GM18951 (cell line): ENCODE results near the gene TMC3.

ENCODE experiments used
- POLR2A ChIP-seq: IDR thresholded peaks from 4 replicates; pipeline ENCODE4 v1.6.1; 2011; ENCODE audit warnings: mild to moderate bottlenecking; ENCODE audit not compliant: insufficient read length, insufficient read depth; ENCODE audit errors: extremely low read depth
- in situ Hi-C: fragments of 300-500 bp; cut with MboI; formaldehyde crosslinking; loops from one replicate; pipeline ENCODE4 v1.12.0; 2022; ENCODE audit warnings: low sequenced_read_pairs, mixed read lengths, inconsistent platforms; ENCODE audit not compliant: unreplicated experiment

The TMC3 gene

DNA sequence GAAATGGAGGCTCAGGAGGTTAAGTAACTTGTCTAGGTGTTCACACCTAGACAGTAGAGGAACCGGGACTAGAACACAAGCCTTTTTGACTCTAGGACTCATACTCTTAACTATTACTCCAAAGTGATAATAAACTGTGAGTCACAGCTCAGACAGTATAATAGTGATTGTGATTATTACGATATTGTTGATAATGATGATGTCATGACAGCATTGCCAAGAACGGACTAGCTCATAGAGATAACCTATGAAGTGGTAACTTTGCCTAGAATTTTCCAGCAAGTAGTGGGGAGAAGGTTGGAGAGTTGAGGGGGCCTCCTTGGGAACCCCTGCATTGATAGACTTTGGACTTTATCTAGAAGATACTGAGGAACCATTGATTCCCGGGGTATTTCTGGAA, 84.1 kb downstream of the TMC3 start:
- no peak for TF ChIP-seq POLR2A
- in situ Hi-C loops, result no loop called here

GRCh38 chr15:81288616-81289015, 85.4 kb downstream of the TMC3 start:
- in situ Hi-C loops, result no loop called here
- TF ChIP-seq POLR2A, result no peak

DNA sequence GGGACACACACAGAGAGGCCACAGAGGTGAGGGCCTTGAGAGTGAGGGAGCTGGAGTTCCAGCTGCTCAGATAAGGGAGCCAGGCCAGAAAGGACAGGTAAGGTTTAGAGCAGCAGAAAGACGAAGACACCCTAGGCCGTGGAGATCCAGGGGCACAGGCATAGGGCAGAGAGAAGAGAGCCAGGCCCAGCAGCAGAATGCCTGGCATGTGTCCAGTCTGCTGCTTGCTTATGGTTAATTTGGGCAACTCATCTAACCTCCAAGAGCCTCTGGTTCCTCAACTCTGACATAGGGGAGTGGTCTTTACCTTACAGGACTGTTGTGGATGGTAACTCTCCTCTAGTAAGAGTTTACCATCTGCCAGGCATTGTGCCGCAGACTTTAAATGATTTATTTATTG, 86.0 kb downstream of the TMC3 start:
- in situ Hi-C loops, result no loop called here
- TF ChIP-seq POLR2A, result no peak

- in situ Hi-C loops, result no loop called here
- TF ChIP-seq POLR2A, result no peak
These were observed 87.3 kb downstream of the TMC3 start for GRCh38 chr15:81286621-81287121.

DNA sequence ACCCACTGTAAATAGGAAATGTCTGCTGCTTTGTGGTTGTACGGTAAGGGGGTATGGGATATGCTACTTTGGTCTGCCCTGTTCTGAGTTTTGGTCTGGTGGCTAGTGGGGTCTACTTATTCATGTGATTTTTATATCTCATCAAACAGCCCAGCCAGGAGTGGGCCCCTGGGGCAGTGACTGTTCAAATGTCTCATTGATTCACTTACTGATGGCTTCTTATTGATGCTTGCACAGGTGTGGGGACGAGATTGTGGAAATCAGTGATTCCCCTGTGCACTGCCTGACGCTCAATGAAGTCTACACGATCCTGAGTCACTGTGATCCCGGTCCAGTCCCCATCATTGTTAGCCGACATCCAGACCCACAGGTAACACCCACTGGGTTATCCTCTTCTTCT, 88.6 kb downstream of the TMC3 start:
- in situ Hi-C loops, result no loop called here
- no peak for TF ChIP-seq POLR2A

DNA sequence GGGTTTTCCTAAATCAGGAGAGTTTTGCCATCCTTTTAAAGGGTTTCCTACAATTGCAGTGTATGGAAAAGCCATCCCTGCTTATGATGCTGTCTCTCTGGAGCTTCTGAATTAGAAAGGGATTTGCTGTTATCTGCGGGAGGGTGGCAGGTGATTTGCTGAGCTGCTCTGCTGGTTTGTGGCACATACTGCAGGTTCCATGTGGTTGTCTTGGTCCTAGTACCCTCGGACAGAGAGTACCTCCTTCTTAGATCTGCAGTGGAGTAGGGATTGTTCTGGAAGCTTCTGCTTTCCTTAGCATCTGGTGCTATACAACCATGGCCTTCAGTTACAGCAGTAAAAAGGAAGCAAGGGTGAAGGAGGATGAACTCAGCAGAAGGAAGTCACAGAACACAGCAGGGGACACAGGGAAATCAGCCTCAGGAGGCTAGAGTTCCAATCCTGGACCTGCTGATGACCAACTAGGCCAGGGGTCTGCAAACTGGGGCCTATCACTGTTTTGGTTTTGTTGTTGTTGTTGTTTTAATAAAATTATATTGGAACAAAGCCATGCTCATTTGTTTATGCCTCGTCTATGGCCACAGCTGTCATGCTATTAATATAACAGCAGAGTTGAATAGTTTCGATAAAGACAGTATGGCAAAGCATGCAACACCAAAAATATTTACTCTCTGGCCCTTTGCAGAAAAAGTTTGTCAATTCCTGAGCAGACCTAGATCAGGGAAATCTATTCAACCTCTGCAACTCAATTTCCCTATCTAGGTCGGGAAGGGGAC, 89.6 kb downstream of the TMC3 start:
- in situ Hi-C loops, result loop anchor here (5.0 kb wide), 1 partner anchor 48 kb away; no protein-coding TSS in a partner anchor

DNA sequence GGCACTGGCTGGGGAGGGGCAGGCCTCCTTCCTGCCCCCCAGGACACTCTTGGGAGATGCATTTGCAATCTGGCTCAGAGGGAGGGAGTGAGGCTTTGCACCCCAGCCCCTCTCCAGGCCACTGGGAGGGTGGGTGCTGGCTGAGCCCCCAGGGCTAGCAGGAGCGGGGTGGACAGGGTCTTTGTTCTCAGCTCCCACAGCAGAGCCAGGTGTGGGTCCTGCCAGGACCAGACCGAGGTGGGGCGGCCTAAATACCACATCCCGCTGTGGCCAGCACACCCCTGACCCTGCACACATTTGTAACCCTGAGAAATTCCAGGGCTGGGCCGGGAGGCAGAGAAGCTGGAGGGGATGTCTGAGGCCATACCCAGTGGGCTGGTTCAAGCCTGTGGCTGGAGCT, 91.1 kb downstream of the TMC3 start:
- TF ChIP-seq POLR2A, result no peak
- in situ Hi-C loops, result loop anchor here (5.0 kb wide), 1 partner anchor 49 kb away; no protein-coding TSS in a partner anchor

More for the DNA sequence above, 89.6 kb downstream of the TMC3 start:
- TF ChIP-seq POLR2A, result no peak

GRCh38 chr15:81282606-81282895, 91.5 kb downstream of the TMC3 start:
- TF ChIP-seq POLR2A, result no peak
- in situ Hi-C loops, result loop anchor here (5.0 kb wide), 1 partner anchor 50 kb away; no protein-coding TSS in a partner anchor

DNA sequence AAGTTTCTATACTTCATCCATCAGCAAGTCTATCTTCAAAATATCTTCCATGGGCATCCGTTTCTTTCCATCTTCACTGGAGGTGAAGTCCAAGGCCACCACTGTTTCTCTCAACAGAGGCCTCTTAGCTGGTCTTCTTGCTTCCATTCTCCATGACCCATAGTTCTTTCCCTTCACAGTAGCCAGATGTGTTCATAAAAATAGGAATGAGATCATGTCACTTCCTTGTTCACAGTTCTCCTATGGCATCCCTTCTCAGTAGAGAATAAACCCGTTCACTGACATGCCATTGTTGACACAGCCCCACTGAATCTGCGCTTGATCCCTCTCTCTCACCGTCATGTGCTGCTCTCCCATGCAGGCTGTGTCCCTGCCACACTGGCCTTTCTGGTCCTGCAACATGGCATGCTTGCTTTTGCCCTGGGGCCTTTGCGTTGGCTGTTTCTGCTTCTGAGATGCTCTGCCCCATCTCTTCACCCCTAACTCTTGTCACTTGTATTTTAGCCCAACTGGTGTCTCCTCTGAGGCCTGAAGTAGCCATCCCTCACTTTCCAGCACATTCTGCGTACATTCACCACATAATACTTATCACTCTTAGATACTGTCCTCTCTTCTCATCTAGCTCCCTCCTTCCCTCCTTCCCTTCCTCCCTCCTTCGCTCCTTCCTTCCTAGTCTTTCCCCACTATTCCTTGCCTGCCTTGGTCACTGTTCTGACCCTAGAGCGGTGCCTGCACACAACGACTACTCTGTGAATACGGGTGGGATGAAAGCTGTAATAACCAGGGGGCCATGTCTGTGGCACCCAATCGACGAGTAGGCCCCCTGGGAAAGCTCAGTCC, 92.0 kb downstream of the TMC3 start:
- in situ Hi-C loops, result loop anchor here (5.0 kb wide), 1 partner anchor 50 kb away; no protein-coding TSS in a partner anchor
- TF ChIP-seq POLR2A, result no peak

GRCh38 chr15:81281456-81281735, 92.6 kb downstream of the TMC3 start:
- no peak for TF ChIP-seq POLR2A
- in situ Hi-C loops, result loop anchor here (5.0 kb wide), 1 partner anchor 51 kb away; no protein-coding TSS in a partner anchor
